ENCODE measurements around the gene ITGA3. TPM values are rescaled to one million over a fixed set of nuclear protein-coding genes. Genes with fewer than 3 reads are reported as not detected.

Gene ITGA3
- total RNA-seq, 4 donors from 2014 or later, result 44.4 to 86.3 (median 77.0) TPM

- no peak for TF ChIP-seq POLR2A (IDR thresholded peaks at IDR 0.05)
- TF ChIP-seq CTCF (IDR thresholded peaks at IDR 0.05), result peak in 5 of 6 experiments; percentile 36 to 62 (median 40)
- DNase-seq, result no peak
- Histone ChIP-seq H3K9me3 (no peaks in the 10 kb centered on the region), H3K4me1 (peaks cover 11 to 49% (median 24%) of the 10 kb centered on the region in 3 donors), H3K36me3 (peaks cover 0 to 15% (median 0%) of the 10 kb centered on the region in 3 donors), H3K27me3 (peaks cover 0 to 44% (median 0%) of the 10 kb centered on the region in 4 donors), H3K4me3 (no peak overlapping the region), H3K27ac (no peak overlapping the region)
- WGBS, 2 donors, result 16 to 28% methylated on average over 3 to 6 of the region's 6 CpGs
- intact Hi-C loops (cut with DNase I), result no loop called here
Observed at GRCh38 chr17:50114849-50115357, 59.0 kb downstream of the ITGA3 start.

GRCh38 chr17:50115756-50116155 is 59.8 kb downstream of the ITGA3 start:
- no peak for DNase-seq
- H3K4me3 ChIP-seq, result no peak overlapping the region
- 50 to 61% methylated on average over 1 to 13 of the region's 17 CpGs for WGBS, 2 donors
- H3K36me3 ChIP-seq, result peaks cover 0 to 6% (median 0%) of the 10 kb centered on the region in 3 donors
- H3K9me3 ChIP-seq, result no peaks in the 10 kb centered on the region
- peaks cover 11 to 49% (median 24%) of the 10 kb centered on the region in 3 donors for H3K4me1 ChIP-seq
- H3K27me3 ChIP-seq, result peaks cover 0 to 44% (median 0%) of the 10 kb centered on the region in 4 donors
- H3K27ac ChIP-seq, result no peak overlapping the region
- intact Hi-C loops (cut with DNase I), result no loop called here
- TF ChIP-seq CTCF (IDR thresholded peaks at IDR 0.05), result no peak
- no peak for TF ChIP-seq POLR2A (IDR thresholded peaks at IDR 0.05)

- intact Hi-C loops (cut with DNase I), result no loop called here
- peak overlapping the region in 2 of 4 donors; percentile 25 to 50 for H3K4me3 ChIP-seq
- peaks cover 4 to 36% (median 13%) of the 10 kb centered on the region in 3 donors for H3K4me1 ChIP-seq
- 13% methylated on average over 17 of the region's 64 CpGs; no CpG with 5 or more reads in 1 of the 2 donors for WGBS, 2 donors
- no peak for DNase-seq
- H3K27ac ChIP-seq, result peak overlapping the region in 1 of 4 donors; percentile 31
- H3K36me3 ChIP-seq, result no peaks in the 10 kb centered on the region
- H3K27me3 ChIP-seq, result peaks cover 0 to 44% (median 0%) of the 10 kb centered on the region in 4 donors
- H3K9me3 ChIP-seq, result no peaks in the 10 kb centered on the region
- TF ChIP-seq CTCF (IDR thresholded peaks at IDR 0.05), result peak in 5 of 6 experiments; percentile 60 to 83 (median 76)
- no peak for TF ChIP-seq POLR2A (IDR thresholded peaks at IDR 0.05)
Observed at GRCh38 chr17:50117202-50118051, 61.5 kb downstream of the ITGA3 start.

GRCh38 chr17:50118076-50118827 is 62.3 kb downstream of the ITGA3 start:
- Histone ChIP-seq H3K27me3 (peaks cover 0 to 44% (median 0%) of the 10 kb centered on the region in 4 donors), H3K36me3 (no peaks in the 10 kb centered on the region), H3K4me1 (peaks cover 0 to 27% (median 5%) of the 10 kb centered on the region in 3 donors), H3K9me3 (no peaks in the 10 kb centered on the region), H3K4me3 (no peak overlapping the region), H3K27ac (no peak overlapping the region)
- DNase-seq, result no peak
- intact Hi-C loops (cut with DNase I), result no loop called here
- TF ChIP-seq POLR2A (IDR thresholded peaks at IDR 0.05) (no peak), CTCF (IDR thresholded peaks at IDR 0.05) (no peak)
- WGBS, 2 donors, result 52 to 64% methylated on average over 6 to 11 of the region's 23 CpGs
